ENCODE results near the gene CMSS1.

The CMSS1 gene

DNA sequence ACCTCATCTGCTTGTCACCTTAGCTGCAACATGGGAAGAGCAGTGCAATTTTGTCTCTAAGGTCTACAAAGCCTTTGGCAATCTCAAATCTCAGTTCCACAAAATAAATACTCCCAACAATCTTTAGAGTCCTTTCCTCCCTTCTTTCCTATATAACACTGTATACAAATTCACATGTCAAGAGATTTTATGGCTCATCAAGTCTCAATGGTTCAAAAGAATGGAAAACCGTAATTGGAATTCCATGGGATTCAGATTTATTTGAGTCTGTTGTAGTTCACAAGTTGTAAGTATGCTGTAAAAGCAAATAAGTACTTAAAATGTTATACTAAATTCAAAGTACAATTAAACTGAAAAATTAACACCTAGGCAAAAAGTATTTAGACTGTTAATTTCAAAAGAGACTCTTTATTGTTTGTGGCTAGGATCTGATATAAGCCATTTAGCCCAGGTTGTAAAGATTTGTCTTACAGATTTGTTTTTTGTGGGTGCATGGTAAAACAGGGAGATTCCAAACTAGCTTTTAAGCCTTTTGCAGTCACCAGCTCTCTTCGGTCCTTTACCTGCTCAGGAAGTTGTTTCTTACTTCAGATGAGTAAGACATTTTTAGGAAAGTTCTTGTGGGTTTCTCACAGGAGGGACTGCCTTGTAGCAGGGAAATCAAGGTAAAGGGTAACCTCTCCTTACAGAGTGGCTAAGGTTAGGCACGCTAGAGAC is 50.1 kb downstream of the CMSS1 start:
- no peak for TF ChIP-seq PPARA (CRISPR knock-in tag; IDR thresholded peaks at IDR 0.05; ENCODE audit: borderline replicate concordance)
- no peak for TF ChIP-seq ZNF8 (CRISPR knock-in tag; IDR thresholded peaks at IDR 0.05)
- TF ChIP-seq, protein P1, sequence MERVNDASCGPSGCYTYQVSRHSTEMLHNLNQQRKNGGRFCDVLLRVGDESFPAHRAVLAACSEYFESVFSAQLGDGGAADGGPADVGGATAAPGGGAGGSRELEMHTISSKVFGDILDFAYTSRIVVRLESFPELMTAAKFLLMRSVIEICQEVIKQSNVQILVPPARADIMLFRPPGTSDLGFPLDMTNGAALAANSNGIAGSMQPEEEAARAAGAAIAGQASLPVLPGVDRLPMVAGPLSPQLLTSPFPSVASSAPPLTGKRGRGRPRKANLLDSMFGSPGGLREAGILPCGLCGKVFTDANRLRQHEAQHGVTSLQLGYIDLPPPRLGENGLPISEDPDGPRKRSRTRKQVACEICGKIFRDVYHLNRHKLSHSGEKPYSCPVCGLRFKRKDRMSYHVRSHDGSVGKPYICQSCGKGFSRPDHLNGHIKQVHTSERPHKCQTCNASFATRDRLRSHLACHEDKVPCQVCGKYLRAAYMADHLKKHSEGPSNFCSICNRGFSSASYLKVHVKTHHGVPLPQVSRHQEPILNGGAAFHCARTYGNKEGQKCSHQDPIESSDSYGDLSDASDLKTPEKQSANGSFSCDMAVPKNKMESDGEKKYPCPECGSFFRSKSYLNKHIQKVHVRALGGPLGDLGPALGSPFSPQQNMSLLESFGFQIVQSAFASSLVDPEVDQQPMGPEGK (CRISPR knock-in tag; IDR thresholded peaks at IDR 0.05; ENCODE audit: borderline replicate concordance) = no peak
- no peak for TF ChIP-seq ZFP30 (CRISPR knock-in tag; IDR thresholded peaks at IDR 0.05)
- no peak for ATAC-seq

DNA sequence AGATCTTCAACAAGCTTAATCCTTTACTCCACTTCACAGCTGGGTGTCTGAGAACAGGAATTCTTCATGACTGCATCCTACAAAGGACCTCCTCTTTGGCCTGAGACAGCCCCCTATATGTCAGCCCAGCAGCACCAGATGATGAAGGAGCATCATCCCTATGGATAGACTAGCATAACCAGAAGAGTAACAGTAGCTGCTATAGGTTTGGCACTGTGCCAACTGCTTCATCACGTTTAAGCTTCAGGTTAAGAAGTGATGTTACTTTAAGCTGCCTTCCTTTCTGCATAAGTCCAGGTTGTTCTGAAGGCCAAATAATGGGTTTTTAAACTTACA is 50.6 kb downstream of the CMSS1 start:
- no peak for TF ChIP-seq ZFP3 (CRISPR knock-in tag; IDR thresholded peaks at IDR 0.05)
- TF ChIP-seq ZNF70 (CRISPR knock-in tag; IDR thresholded peaks at IDR 0.05) = no peak
- no peak for TF ChIP-seq ESRRG (CRISPR knock-in tag; IDR thresholded peaks at IDR 0.05)
- no peak for TF ChIP-seq ZNF8 (CRISPR knock-in tag; IDR thresholded peaks at IDR 0.05)
- no peak for TF ChIP-seq RARB (CRISPR knock-in tag; IDR thresholded peaks at IDR 0.05)
- TF ChIP-seq, protein P2, sequence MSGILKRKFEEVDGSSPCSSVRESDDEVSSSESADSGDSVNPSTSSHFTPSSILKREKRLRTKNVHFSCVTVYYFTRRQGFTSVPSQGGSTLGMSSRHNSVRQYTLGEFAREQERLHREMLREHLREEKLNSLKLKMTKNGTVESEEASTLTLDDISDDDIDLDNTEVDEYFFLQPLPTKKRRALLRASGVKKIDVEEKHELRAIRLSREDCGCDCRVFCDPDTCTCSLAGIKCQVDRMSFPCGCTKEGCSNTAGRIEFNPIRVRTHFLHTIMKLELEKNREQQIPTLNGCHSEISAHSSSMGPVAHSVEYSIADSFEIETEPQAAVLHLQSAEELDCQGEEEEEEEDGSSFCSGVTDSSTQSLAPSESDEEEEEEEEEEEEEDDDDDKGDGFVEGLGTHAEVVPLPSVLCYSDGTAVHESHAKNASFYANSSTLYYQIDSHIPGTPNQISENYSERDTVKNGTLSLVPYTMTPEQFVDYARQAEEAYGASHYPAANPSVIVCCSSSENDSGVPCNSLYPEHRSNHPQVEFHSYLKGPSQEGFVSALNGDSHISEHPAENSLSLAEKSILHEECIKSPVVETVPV (CRISPR knock-in tag; IDR thresholded peaks at IDR 0.05) = no peak
- TF ChIP-seq, protein P3, sequence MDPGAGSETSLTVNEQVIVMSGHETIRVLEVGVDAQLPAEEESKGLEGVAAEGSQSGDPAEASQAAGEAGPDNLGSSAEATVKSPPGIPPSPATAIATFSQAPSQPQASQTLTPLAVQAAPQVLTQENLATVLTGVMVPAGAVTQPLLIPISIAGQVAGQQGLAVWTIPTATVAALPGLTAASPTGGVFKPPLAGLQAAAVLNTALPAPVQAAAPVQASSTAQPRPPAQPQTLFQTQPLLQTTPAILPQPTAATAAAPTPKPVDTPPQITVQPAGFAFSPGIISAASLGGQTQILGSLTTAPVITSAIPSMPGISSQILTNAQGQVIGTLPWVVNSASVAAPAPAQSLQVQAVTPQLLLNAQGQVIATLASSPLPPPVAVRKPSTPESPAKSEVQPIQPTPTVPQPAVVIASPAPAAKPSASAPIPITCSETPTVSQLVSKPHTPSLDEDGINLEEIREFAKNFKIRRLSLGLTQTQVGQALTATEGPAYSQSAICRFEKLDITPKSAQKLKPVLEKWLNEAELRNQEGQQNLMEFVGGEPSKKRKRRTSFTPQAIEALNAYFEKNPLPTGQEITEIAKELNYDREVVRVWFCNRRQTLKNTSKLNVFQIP (CRISPR knock-in tag; IDR thresholded peaks at IDR 0.05; ENCODE audit: borderline replicate concordance, low read depth) = no peak
- ATAC-seq = no peak; the same call in 2 of the 3 replicates

DNA sequence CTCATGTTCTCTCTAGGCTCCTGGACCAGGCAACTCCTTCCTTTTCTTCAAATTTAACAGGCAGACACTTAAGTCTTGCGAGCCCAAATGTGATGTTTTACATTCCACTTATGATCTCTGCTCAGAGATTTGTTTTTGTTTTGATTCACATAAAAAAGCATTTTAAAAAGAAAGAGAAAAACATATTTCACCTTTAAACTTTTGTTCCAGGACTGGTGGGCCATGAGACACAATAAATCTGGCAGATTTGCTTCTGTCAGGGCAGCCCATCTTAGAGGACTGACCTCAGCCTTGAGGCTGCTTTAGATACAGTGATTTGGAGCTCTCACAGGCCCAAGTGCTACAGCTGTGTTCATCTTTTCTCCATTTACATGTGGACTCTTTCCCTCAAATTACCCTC is 52.0 kb downstream of the CMSS1 start:
- ATAC-seq = no peak
- TF ChIP-seq, protein P2 (CRISPR knock-in tag; IDR thresholded peaks at IDR 0.05) = no peak
- TF ChIP-seq PPARA (CRISPR knock-in tag; IDR thresholded peaks at IDR 0.05; ENCODE audit: borderline replicate concordance) = no peak
- TF ChIP-seq RARB (CRISPR knock-in tag; IDR thresholded peaks at IDR 0.05) = no peak
- TF ChIP-seq, protein P1 (CRISPR knock-in tag; IDR thresholded peaks at IDR 0.05; ENCODE audit: borderline replicate concordance) = no peak
- TF ChIP-seq ISL1 (CRISPR knock-in tag; IDR thresholded peaks at IDR 0.05) = no peak
- no peak for TF ChIP-seq ESRRG (CRISPR knock-in tag; IDR thresholded peaks at IDR 0.05)
- TF ChIP-seq ZC3H10 (CRISPR knock-in tag; IDR thresholded peaks at IDR 0.05) = no peak
- TF ChIP-seq CSDC2 (CRISPR knock-in tag; IDR thresholded peaks at IDR 0.05) = no peak
- no peak for TF ChIP-seq OSR1 (CRISPR knock-in tag; IDR thresholded peaks at IDR 0.05)
- no peak for TF ChIP-seq ZNF8 (CRISPR knock-in tag; IDR thresholded peaks at IDR 0.05)

DNA sequence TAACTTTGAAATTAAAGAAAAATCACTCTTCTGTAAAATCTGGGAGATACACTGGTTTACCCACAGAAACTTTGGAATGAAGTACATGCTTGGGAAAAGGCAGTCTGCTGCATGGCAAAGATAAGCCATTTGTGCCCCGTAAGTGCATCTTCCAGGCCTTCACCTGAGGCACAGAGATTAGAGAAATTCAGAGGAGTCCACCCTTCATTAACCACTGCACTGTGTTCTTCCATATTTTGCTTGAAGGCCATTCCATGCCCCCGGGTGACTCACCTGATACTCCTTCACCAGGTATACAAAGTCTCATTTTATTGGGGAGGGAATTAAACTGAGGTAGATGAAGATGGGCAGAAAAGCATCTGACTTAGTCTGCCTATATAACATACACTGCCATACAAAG is 53.0 kb downstream of the CMSS1 start:
- TF ChIP-seq CSDC2 (CRISPR knock-in tag; IDR thresholded peaks at IDR 0.05) (no peak), SNAI2 (CRISPR knock-in tag; IDR thresholded peaks at IDR 0.05) (no peak), TOX (CRISPR knock-in tag; IDR thresholded peaks at IDR 0.05; ENCODE audit: borderline replicate concordance) (no peak), ZC3H10 (CRISPR knock-in tag; IDR thresholded peaks at IDR 0.05) (no peak), OSR1 (CRISPR knock-in tag; IDR thresholded peaks at IDR 0.05) (no peak), ESRRG (CRISPR knock-in tag; IDR thresholded peaks at IDR 0.05) (no peak), BACH2 (CRISPR knock-in tag; IDR thresholded peaks at IDR 0.05; ENCODE audit: borderline replicate concordance) (no peak), ZNF8 (CRISPR knock-in tag; IDR thresholded peaks at IDR 0.05) (no peak), ISL1 (CRISPR knock-in tag; IDR thresholded peaks at IDR 0.05) (no peak), TCF4 (CRISPR knock-in tag; IDR thresholded peaks at IDR 0.05; ENCODE audit: borderline replicate concordance) (no peak), ZNF565 (CRISPR knock-in tag; conservative IDR thresholded peaks at IDR 0.05; ENCODE audit: low read depth) (no peak), ZNF70 (CRISPR knock-in tag; IDR thresholded peaks at IDR 0.05) (no peak), PPARA (CRISPR knock-in tag; IDR thresholded peaks at IDR 0.05; ENCODE audit: borderline replicate concordance) (no peak)
- TF ChIP-seq, protein P1 (CRISPR knock-in tag; IDR thresholded peaks at IDR 0.05; ENCODE audit: borderline replicate concordance) = no peak
- TF ChIP-seq, protein P4, sequence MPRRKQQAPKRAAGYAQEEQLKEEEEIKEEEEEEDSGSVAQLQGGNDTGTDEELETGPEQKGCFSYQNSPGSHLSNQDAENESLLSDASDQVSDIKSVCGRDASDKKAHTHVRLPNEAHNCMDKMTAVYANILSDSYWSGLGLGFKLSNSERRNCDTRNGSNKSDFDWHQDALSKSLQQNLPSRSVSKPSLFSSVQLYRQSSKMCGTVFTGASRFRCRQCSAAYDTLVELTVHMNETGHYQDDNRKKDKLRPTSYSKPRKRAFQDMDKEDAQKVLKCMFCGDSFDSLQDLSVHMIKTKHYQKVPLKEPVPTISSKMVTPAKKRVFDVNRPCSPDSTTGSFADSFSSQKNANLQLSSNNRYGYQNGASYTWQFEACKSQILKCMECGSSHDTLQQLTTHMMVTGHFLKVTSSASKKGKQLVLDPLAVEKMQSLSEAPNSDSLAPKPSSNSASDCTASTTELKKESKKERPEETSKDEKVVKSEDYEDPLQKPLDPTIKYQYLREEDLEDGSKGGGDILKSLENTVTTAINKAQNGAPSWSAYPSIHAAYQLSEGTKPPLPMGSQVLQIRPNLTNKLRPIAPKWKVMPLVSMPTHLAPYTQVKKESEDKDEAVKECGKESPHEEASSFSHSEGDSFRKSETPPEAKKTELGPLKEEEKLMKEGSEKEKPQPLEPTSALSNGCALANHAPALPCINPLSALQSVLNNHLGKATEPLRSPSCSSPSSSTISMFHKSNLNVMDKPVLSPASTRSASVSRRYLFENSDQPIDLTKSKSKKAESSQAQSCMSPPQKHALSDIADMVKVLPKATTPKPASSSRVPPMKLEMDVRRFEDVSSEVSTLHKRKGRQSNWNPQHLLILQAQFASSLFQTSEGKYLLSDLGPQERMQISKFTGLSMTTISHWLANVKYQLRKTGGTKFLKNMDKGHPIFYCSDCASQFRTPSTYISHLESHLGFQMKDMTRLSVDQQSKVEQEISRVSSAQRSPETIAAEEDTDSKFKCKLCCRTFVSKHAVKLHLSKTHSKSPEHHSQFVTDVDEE (CRISPR knock-in tag; IDR thresholded peaks at IDR 0.05) = no peak
- ATAC-seq = no peak

All from SK-N-SH treated with all-trans-retinoic acid at 6 μM for 48 hours (cell line).